Embryonic facial prominence (tissue), 1 donor: ENCODE measurements around the gene HRC.

ENCODE experiments used
- DNase-seq: peaks from one replicate; pipeline ENCODE4 v3.0.0-alpha.2; 2016; ENCODE audit errors: extremely low spot score

Gene HRC

GRCh38 chr19:49114630-49115363, 40.4 kb downstream of the HRC start:
- no peak for DNase-seq

GRCh38 chr19:49113762-49114629, 41.2 kb downstream of the HRC start, which contains the start of gene LIN7B:
Gene LIN7B, plus strand, starts transcription at chr19:49114370. Its CDS starts 35 bp downstream, at chr19:49114405.
- DNase-seq, result peak; percentile 37

GRCh38 chr19:49111218-49111998, 43.8 kb downstream of the HRC start:
- no peak for DNase-seq

- no peak for DNase-seq
These were observed 44.6 kb downstream of the HRC start for GRCh38 chr19:49110567-49110966.

- no peak for DNase-seq
These were observed 45.5 kb downstream of the HRC start for GRCh38 chr19:49109569-49110233.

GRCh38 chr19:49109051-49109450, 46.1 kb downstream of the HRC start:
- no peak for DNase-seq

- no peak for DNase-seq
These were observed 47.4 kb downstream of the HRC start for GRCh38 chr19:49107625-49108459.

- DNase-seq, result no peak
These were observed 48.5 kb downstream of the HRC start for GRCh38 chr19:49106648-49107135.

- DNase-seq, result no peak
These were observed 50.8 kb downstream of the HRC start for GRCh38 chr19:49104229-49104864.

- DNase-seq, result no peak
These were observed 51.7 kb downstream of the HRC start for GRCh38 chr19:49103331-49104085.

GRCh38 chr19:49102303-49102702, 52.9 kb downstream of the HRC start:
- DNase-seq, result no peak
